Endothelial cell of hepatic sinusoid (primary cell): ENCODE measurements around the gene GTPBP6.
"Not testable (repeated sequence)": the region's sequence is repeated elsewhere in the genome, so short reads cannot be mapped to it uniquely, and the experiment has no call there.

Source experiments
- in situ Hi-C: cut with HindIII; loops from 2 replicates; pipeline ENCODE4 v1.10.0; 2017; ENCODE audit warnings: low sequenced_read_pairs

The GTPBP6 gene

GRCh38 chrX:317424-318067, 1.1 kb downstream of the GTPBP6 start:
- in situ Hi-C loops, result no loop called here

- in situ Hi-C loops, result no loop called here
Observed at GRCh38 chrX:316351-317325, 2.0 kb downstream of the GTPBP6 start.

- in situ Hi-C loops, result no loop called here
Observed at GRCh38 chrX:314781-315595, 3.6 kb downstream of the GTPBP6 start.

- in situ Hi-C loops, result no loop called here
Observed at GRCh38 chrX:314049-314448, 4.5 kb downstream of the GTPBP6 start.

DNA sequence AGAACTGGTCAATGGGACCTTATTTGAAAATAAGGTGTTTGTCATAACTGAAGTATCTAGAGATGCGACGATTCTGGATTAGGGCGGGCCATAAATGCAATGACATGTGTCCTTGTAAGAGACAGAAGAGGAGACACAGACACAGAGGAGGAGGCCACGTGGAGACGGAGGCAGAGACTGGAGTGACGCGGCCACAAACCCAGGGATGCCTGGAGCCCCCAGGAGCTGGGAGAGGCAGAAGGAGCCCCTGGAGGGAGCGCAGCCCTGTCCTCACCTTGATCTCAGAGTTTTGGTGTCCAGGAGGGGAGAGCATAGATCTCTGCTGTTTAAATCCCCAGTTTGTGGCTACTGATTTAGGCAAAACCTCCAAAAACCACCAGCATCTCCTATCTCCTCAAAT, 5.0 kb downstream of the GTPBP6 start:
- in situ Hi-C loops, result no loop called here

DNA sequence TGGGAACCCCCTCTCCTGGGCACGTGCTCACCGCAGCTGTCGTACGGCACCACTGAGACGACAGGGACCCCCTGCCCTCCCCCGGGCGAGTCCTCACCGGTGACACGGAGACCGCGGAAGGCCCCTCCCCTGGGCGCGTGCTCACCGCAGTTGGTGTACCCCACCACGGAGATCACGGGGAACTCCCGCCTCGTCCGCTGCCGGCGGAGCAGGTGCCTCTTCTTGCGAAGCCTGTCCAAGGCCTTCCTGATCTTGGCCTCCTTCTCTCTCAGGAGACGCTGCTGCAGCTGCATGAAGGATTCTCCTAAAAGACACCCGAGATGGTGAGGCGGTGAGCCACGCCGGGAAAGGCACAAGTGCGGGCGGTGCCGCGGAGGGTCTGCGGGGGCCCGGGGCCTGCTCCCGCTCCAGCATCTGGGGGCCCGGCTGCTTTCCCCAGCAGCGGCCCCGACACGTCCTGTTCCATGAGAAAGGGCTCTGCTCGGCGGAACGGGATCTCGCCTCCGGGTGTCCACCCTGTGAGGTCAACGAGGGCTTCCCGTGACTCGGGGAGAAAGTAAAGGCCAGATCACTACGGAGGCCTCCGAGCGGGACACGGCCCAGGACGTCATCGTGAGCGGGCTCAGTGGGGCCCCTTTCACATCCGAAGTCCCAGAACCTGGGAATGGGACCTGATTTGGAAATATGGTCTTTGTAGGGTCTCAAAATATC, 5.8 kb downstream of the GTPBP6 start:
- in situ Hi-C loops, result no loop called here

- in situ Hi-C loops, result no loop called here
Observed at GRCh38 chrX:311156-312129, 7.2 kb downstream of the GTPBP6 start.

GRCh38 chrX:310621-311155, 7.9 kb downstream of the GTPBP6 start:
- in situ Hi-C loops, result no loop called here

- in situ Hi-C loops, result no loop called here
Observed at GRCh38 chrX:308821-309520, 9.6 kb downstream of the GTPBP6 start.

- in situ Hi-C loops, result no loop called here
Observed at GRCh38 chrX:307261-308111, 11.1 kb downstream of the GTPBP6 start.

DNA sequence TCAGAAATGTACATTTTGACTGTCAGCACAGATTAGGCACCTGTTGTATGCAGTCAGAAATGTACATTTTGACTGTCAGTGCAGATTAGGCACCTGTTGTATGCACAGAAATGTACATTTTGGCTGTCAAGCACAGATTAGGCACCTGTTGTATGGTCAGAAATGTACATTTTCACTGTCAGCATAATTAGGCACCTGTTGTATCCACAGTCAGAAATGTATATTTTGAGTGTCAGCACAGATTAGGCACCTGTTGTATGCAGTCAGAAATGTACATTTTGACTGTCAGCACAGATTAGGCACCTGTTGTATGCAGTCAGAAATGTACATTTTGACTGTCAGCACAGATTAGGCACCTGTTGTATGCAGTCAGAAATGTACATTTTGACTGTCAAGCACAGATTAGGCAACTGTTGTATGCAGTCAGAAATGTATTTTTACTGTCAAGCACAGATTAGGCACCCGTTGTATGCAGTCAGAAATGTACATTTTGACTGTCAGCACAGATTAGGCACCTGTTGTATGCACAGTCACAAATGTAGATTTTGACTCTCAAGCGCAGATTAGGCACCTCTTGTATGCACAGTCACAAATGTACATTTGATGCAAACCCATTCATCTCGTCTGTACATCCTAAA, 11.9 kb downstream of the GTPBP6 start:
- in situ Hi-C loops, result not testable (repeated sequence)

GRCh38 chrX:305781-306613, 12.6 kb downstream of the GTPBP6 start:
- in situ Hi-C loops, result not testable (repeated sequence)

- in situ Hi-C loops, result no loop called here
Observed at GRCh38 chrX:302975-303374, 15.6 kb downstream of the GTPBP6 start.

DNA sequence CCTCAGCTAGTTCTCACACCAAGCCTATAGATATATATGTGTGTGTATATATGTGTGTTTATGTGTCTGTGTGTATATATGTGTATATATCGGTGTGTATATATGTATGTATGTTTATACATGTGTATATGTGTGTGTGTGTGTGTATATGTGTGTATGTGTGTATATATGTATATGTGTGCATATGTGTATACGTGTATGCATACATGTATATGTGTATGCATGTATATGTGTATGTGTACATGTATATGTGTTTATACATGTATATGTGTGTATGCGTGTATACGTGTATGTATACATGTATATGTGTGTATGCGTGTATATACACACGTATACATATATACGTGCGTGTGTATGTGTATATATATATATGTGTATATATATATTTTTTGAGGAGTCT, 18.3 kb downstream of the GTPBP6 start:
- in situ Hi-C loops, result no loop called here

DNA sequence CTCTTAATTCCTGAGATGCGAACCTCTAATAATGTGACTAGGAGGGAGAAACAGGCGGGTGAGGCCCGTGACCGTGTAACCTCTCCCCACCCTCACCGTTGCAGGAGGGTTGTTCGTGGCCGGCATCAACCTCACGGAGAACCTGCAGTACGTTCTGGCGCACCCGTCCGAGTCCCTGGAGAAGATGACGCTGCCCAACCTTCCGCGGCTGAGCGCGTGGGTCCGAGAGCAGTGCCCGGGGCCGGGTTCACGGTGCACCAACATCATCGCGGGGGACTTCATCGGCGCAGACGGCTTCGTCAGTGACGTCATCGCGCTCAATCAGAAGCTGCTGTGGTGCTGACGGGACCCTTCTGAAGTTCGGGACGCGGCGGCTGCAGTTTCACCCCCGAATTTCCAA, 19.6 kb downstream of the GTPBP6 start:
- in situ Hi-C loops, result no loop called here

- in situ Hi-C loops, result no loop called here
Observed at GRCh38 chrX:295136-295535, 23.5 kb downstream of the GTPBP6 start.
